CD14-positive monocyte (primary cell): ENCODE data around the gene FAM131A. TPM values are rescaled to one million over a fixed set of nuclear protein-coding genes. Genes with fewer than 3 reads are reported as not detected.

ENCODE experiments used
- DNase-seq, 3 donors: peaks; one replicate each; pipeline ENCODE4 v3.0.0-alpha.2; 2011 to 2022
- H2AFZ ChIP-seq: 2 replicates; pipeline ENCODE4 v1.6.0; 2012; ENCODE audit warnings: mild to moderate bottlenecking, low read depth, low read length, inconsistent platforms; ENCODE audit not compliant: insufficient read depth, poor library complexity, severe bottlenecking
- H3K27ac ChIP-seq, 2 donors: 1 replicate in 1 of 2; 2 replicates in 1 of 2; pipeline ENCODE4 v1.5.1; 2012 to 2013; ENCODE audit warnings: low read length in 2 of 2, control low read depth in 1 of 2, inconsistent platforms in 1 of 2, low read depth in 1 of 2, mild to moderate bottlenecking in 1 of 2
- H3K27me3 ChIP-seq, 2 donors: one replicate each; pipeline versions ENCODE4 v1.6.0 to v1.6.1; 2011 to 2013; ENCODE audit warnings: low read length in 2 of 2; ENCODE audit not compliant: control insufficient read depth in 2 of 2, insufficient read depth in 2 of 2
- H3K36me3 ChIP-seq, 2 donors: replicated peaks in 1 of 2; 1 replicate in 1 of 2; 2 replicates in 1 of 2; pipeline versions ENCODE4 v1.5.1 to v1.6.1; 2012 to 2013; ENCODE audit warnings: low read length in 2 of 2, control low read depth in 1 of 2, inconsistent platforms in 1 of 2, mild to moderate bottlenecking in 1 of 2; ENCODE audit not compliant: insufficient read depth in 2 of 2, control insufficient read depth in 1 of 2
- H3K4me1 ChIP-seq, 2 donors: 1 replicate in 1 of 2; 2 replicates in 1 of 2; pipeline versions ENCODE4 v1.5.1 to v1.6.1; 2012 to 2013; ENCODE audit warnings: low read length in 2 of 2, control low read depth in 1 of 2, inconsistent platforms in 1 of 2, mild to moderate bottlenecking in 1 of 2, moderate library complexity in 1 of 2; ENCODE audit not compliant: insufficient read depth in 2 of 2, control insufficient read depth in 1 of 2
- H3K4me2 ChIP-seq: replicated peaks from 2 replicates; pipeline ENCODE3; 2012; ENCODE audit warnings: low read length, moderate library complexity, mild to moderate bottlenecking; ENCODE audit not compliant: poor library complexity, severe bottlenecking; ENCODE audit errors: extremely low read depth
- H3K4me3 ChIP-seq, 3 experiments: fragments of 200-600 bp in 1 of 3; sonication (generic) in 1 of 3; replicated peaks in 1 of 3; 1 replicate in 2 of 3; 2 replicates in 1 of 3; pipeline ENCODE4 v1.5.1; 2011 to 2013; ENCODE audit warnings: low read length in 3 of 3, mild to moderate bottlenecking in 3 of 3, control low read depth in 2 of 3, low read depth in 2 of 3, inconsistent platforms in 1 of 3, moderate library complexity in 1 of 3
- H3K79me2 ChIP-seq: 2 replicates; pipeline ENCODE4 v1.6.0; 2012; ENCODE audit warnings: mild to moderate bottlenecking, control low read depth, inconsistent platforms, low read length, moderate library complexity; ENCODE audit not compliant: insufficient read depth
- H3K9ac ChIP-seq: 2 replicates; pipeline ENCODE4 v1.6.0; 2017; ENCODE audit warnings: low read length, mild to moderate bottlenecking; ENCODE audit not compliant: insufficient read depth, poor library complexity, severe bottlenecking
- H3K9me3 ChIP-seq, 2 donors: replicated peaks in 1 of 2; 1 replicate in 1 of 2; 2 replicates in 1 of 2; pipeline versions ENCODE4 v1.5.1 to v1.6.1; 2012 to 2013; ENCODE audit warnings: low read length in 2 of 2, control low read depth in 1 of 2; ENCODE audit not compliant: control insufficient read depth in 1 of 2, insufficient read depth in 1 of 2
- H4K20me1 ChIP-seq: 2 replicates; pipeline ENCODE4 v1.6.0; 2012; ENCODE audit warnings: mild to moderate bottlenecking, low read length, control low read depth, moderate library complexity; ENCODE audit not compliant: insufficient read depth
- H3K27ac Mint-ChIP-seq, 7 donors: one replicate each; pipeline ENCODE4 v1.8.0; 2020; ENCODE audit warnings: mild to moderate bottlenecking in 7 of 7, mixed read lengths in 7 of 7, moderate library complexity in 6 of 7, inconsistent platforms in 2 of 7
- H3K27me3 Mint-ChIP-seq, 3 donors: one replicate each; pipeline ENCODE4 v1.8.0; 2021 to 2022; ENCODE audit warnings: low read depth in 3 of 3, mild to moderate bottlenecking in 3 of 3, mixed read lengths in 3 of 3, moderate library complexity in 3 of 3, inconsistent platforms in 1 of 3
- H3K36me3 Mint-ChIP-seq, 2 donors: one replicate each; pipeline ENCODE4 v1.8.0; 2020; ENCODE audit warnings: mixed read lengths in 2 of 2, inconsistent platforms in 1 of 2, mild to moderate bottlenecking in 1 of 2
- H3K4me1 Mint-ChIP-seq: one replicate; pipeline ENCODE4 v1.8.0; 2020; ENCODE audit warnings: mild to moderate bottlenecking, mixed read lengths
- H3K4me3 Mint-ChIP-seq, 2 donors: one replicate each; pipeline ENCODE4 v1.8.0; 2020; ENCODE audit warnings: mild to moderate bottlenecking in 2 of 2, mixed read lengths in 2 of 2, moderate library complexity in 1 of 2
- H3K9me3 Mint-ChIP-seq, 7 donors: one replicate each; pipeline ENCODE4 v1.8.0; 2020 to 2022; ENCODE audit warnings: mixed read lengths in 7 of 7, mild to moderate bottlenecking in 6 of 7, moderate library complexity in 6 of 7, inconsistent platforms in 2 of 7
- CTCF ChIP-seq: fragments of 200-600 bp; IDR thresholded peaks from one replicate; pipeline ENCODE4 v1.8.0; 2022; ENCODE audit warnings: antibody characterized with exemption, mild to moderate bottlenecking
- WGBS: methylation state at CpG from one replicate; pipeline ENCODE4 v1.1.5; 2013; ENCODE audit warnings: missing lambda C conversion rate; ENCODE audit not compliant: insufficient coverage; 5-methylcytosine and 5-hydroxymethylcytosine counted together
- intact Hi-C, 2 donors: fragments of 100-400 bp; cut with micrococcal nuclease; formaldehyde crosslinking; loops; one replicate each; pipeline versions ENCODE4 v1.15.0 to v1.15.1; 2023
- polyA plus RNA-seq, 3 donors: library from polyadenylated mRNA; depleted of rRNA in 1 of 3; unstranded in 2 of 3; stranded (reverse) in 1 of 3; fragments of 300-500 nt in 2 of 3; fragments of >200 nt in 1 of 3; fragmentation: Illumina TruSeq in 2 of 3; gene quantifications; 1 replicate in 2 of 3; 2 replicates in 1 of 3; pipeline ENCODE4 v1.2.3, GENCODE V29; 2012 to 2021

The FAM131A gene
- polyA plus RNA-seq, 3 donors: 5.8 to 30.6 (median 7.7) TPM

- H3K9me3 ChIP-seq: peaks cover 0 to 3% of the 10 kb centered on the region in 2 donors
- peaks cover 31 to 58% (median 46%) of the 10 kb centered on the region in 3 donors for H3K27me3 Mint-ChIP-seq
- H3K9ac ChIP-seq: no peak overlapping the region
- H3K4me2 ChIP-seq: no peak overlapping the region
- no peak for TF ChIP-seq CTCF
- no peak overlapping the region for H2AFZ ChIP-seq
- peaks cover 0 to 6% of the 10 kb centered on the region in 2 donors for H3K4me1 ChIP-seq
- H3K36me3 ChIP-seq: peaks cover 4 to 14% of the 10 kb centered on the region in 2 donors
- H3K79me2 ChIP-seq: no peaks in the 10 kb centered on the region
- peaks cover 4% of the 10 kb centered on the region for H3K4me1 Mint-ChIP-seq
- H3K4me3 Mint-ChIP-seq: no peak overlapping the region
- H3K36me3 Mint-ChIP-seq: peaks cover 9 to 13% of the 10 kb centered on the region in 2 donors
- no peak overlapping the region for H3K27ac Mint-ChIP-seq
- intact Hi-C loops: loop anchor here (10.0 kb wide), 2 partner anchors 401 to 421 kb away; no protein-coding TSS in a partner anchor
- H3K9me3 Mint-ChIP-seq: peaks cover 0 to 3% (median 2%) of the 10 kb centered on the region in 7 donors
- peaks cover 5 to 31% of the 10 kb centered on the region in 2 donors for H3K27me3 ChIP-seq
- H3K27ac ChIP-seq: no peak overlapping the region
- H4K20me1 ChIP-seq: no peaks in the 10 kb centered on the region
- no peak for DNase-seq
- H3K4me3 ChIP-seq: no peak overlapping the region
- WGBS: 96% methylated on average over 6 of the region's 6 CpGs
These were observed 36.0 kb downstream of the FAM131A start for GRCh38 chr3:184373422-184373821.

GRCh38 chr3:184375747-184376461 lies 38.5 kb downstream of the FAM131A start:
- peaks cover 0 to 14% (median 6%) of the 10 kb centered on the region in 7 donors for H3K9me3 Mint-ChIP-seq
- H3K27me3 ChIP-seq: peaks cover 20 to 48% of the 10 kb centered on the region in 2 donors
- no peak overlapping the region for H3K27ac ChIP-seq
- no peaks in the 10 kb centered on the region for H4K20me1 ChIP-seq
- no peaks in the 10 kb centered on the region for H3K36me3 ChIP-seq
- H3K27me3 Mint-ChIP-seq: peaks cover 47 to 77% (median 62%) of the 10 kb centered on the region in 3 donors
- intact Hi-C loops: loop anchor here (10.0 kb wide), 2 partner anchors 399 to 419 kb away; no protein-coding TSS in a partner anchor
- no peak overlapping the region for H3K4me2 ChIP-seq
- H3K4me1 Mint-ChIP-seq: peaks cover 9% of the 10 kb centered on the region
- H3K9ac ChIP-seq: no peak overlapping the region
- no peak for DNase-seq
- no peaks in the 10 kb centered on the region for H3K79me2 ChIP-seq
- TF ChIP-seq CTCF: no peak
- H3K4me3 ChIP-seq: no peak overlapping the region
- H3K36me3 Mint-ChIP-seq: peaks cover 0 to 8% of the 10 kb centered on the region in 2 donors
- 98% methylated on average over 6 of the region's 12 CpGs for WGBS
- H3K9me3 ChIP-seq: peaks cover 0 to 10% of the 10 kb centered on the region in 2 donors
- H3K4me1 ChIP-seq: peaks cover 3 to 14% of the 10 kb centered on the region in 2 donors
- no peak overlapping the region for H2AFZ ChIP-seq
- H3K4me3 Mint-ChIP-seq: peak overlapping the region in 1 of 2 donors; percentile 6
- H3K27ac Mint-ChIP-seq: no peak overlapping the region
